Measurements from ENCODE around the gene SH3RF3. TPM values are rescaled to one million over a fixed set of nuclear protein-coding genes. Genes with fewer than 3 reads are reported as not detected.

SH3RF3 gene
- total RNA-seq, 1 experiment from 2014 or later: 0.87 TPM

- DNase-seq (ENCODE audit: low spot score): no peak
These were observed 279.0 kb downstream of the SH3RF3 start for GRCh38 chr2:109408043-109408335.

GRCh38 chr2:109409321-109410038 is 280.5 kb downstream of the SH3RF3 start:
- peak; percentile 25 for DNase-seq (ENCODE audit: low spot score)

- DNase-seq (ENCODE audit: low spot score): no peak
These were observed 281.2 kb downstream of the SH3RF3 start for GRCh38 chr2:109410039-109410815.

- DNase-seq (ENCODE audit: low spot score): no peak
These were observed 282.8 kb downstream of the SH3RF3 start for GRCh38 chr2:109411640-109412325.

GRCh38 chr2:109415581-109416013 is 286.6 kb downstream of the SH3RF3 start:
- no peak for DNase-seq (ENCODE audit: low spot score)

- DNase-seq (ENCODE audit: low spot score): no peak
These were observed 288.8 kb downstream of the SH3RF3 start for GRCh38 chr2:109417701-109418335.

GRCh38 chr2:109418716-109419115 is 289.7 kb downstream of the SH3RF3 start:
- no peak for DNase-seq (ENCODE audit: low spot score)

- DNase-seq (ENCODE audit: low spot score): no peak
These were observed 290.3 kb downstream of the SH3RF3 start for GRCh38 chr2:109419171-109419756.

- DNase-seq (ENCODE audit: low spot score): peak; percentile 27
These were observed 291.0 kb downstream of the SH3RF3 start for GRCh38 chr2:109419960-109420370.

GRCh38 chr2:109421101-109421500 is 292.1 kb downstream of the SH3RF3 start:
- no peak for DNase-seq (ENCODE audit: low spot score)

- DNase-seq (ENCODE audit: low spot score): no peak
These were observed 292.6 kb downstream of the SH3RF3 start for GRCh38 chr2:109421642-109422041.

- no peak for DNase-seq (ENCODE audit: low spot score)
These were observed 293.2 kb downstream of the SH3RF3 start for GRCh38 chr2:109422071-109422757.

GRCh38 chr2:109422758-109423500 is 293.9 kb downstream of the SH3RF3 start:
- no peak for DNase-seq (ENCODE audit: low spot score)

GRCh38 chr2:109423556-109424359 is 294.8 kb downstream of the SH3RF3 start:
- DNase-seq (ENCODE audit: low spot score): no peak

GRCh38 chr2:109425411-109425810 is 296.4 kb downstream of the SH3RF3 start:
- DNase-seq (ENCODE audit: low spot score): no peak

- no peak for DNase-seq (ENCODE audit: low spot score)
These were observed 298.7 kb downstream of the SH3RF3 start for GRCh38 chr2:109427661-109428091.

- DNase-seq (ENCODE audit: low spot score): no peak
These were observed 299.3 kb downstream of the SH3RF3 start for GRCh38 chr2:109428281-109428680.

GRCh38 chr2:109428841-109429566 is 300.0 kb downstream of the SH3RF3 start:
- DNase-seq (ENCODE audit: low spot score): no peak
